Eye (tissue), 1 donor: ENCODE results near the gene ATXN2L.
"Not testable (repeated sequence)": the region's sequence is repeated elsewhere in the genome, so short reads cannot be mapped to it uniquely, and the experiment has no call there.

ENCODE experiments used
- DNase-seq: peaks from one replicate; pipeline ENCODE4 v3.0.0-alpha.2; 2015

ATXN2L gene

DNA sequence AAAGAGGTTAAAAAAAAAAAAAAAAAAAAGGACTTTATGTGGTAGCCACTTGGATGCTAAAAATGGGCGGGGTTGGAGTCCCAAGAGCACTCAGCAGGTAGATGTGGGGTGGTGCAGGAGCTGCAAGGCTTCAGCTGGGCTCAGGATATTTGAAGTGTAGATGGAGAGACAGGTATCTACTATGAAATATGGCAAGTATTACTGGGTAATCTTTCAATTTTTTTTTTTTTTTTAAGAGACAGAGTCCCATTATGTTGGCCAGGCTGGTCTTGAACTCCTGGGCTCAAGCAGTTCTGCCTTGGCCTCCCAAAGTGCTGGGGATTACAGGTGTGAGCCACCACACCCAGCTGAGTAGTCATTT is 15.7 kb downstream of the ATXN2L start:
- DNase-seq = no peak

DNA sequence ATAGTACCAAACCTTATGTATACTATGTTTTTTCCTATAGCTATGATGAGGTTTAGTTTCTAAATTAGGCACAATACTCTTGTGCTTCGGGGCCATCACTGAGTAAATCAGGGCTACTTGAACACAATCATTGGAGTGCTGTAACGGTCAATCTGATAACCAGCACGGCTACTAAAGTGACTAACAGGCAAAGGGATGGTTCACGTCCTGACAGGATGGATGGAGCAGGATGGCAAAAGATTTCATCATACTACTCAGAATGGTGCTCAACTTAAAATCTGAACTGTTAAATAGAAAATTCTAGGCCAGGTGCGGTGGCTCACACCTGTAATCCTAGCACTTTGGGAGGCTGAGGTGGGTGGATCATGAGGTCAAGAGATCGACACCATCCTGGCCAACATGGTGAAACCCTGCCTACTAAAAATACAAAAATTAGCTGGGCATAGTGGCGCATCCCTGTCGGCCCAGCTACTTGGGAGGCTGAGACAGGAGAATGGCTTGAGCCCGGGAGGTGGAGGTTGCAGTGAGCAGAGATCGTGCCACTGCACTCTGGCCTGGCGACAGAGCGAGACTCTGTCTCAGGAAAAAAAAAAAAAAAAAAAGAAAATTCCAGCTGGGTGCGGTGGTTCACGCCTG is 16.3 kb downstream of the ATXN2L start:
- no peak for DNase-seq

DNA sequence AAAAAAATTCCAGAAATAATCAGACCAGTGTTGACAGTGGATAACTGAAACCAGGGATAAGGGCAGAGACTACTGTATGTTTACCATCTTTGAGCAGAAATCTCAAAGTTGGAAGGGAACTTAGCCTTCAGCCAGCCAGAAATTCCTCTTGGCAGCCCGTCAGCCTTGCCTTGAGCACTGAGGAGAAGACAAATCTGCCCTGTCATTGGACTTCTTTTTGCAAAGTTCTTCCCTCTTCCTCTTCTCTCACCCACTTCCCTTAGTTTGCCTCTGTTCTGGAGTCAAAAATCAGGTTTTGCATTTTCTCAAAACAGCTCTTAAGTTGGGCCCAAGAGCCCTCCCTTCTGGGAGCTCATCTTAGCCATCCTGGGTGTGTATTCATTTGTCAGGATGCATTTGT is 17.1 kb downstream of the ATXN2L start:
- DNase-seq = no peak

DNA sequence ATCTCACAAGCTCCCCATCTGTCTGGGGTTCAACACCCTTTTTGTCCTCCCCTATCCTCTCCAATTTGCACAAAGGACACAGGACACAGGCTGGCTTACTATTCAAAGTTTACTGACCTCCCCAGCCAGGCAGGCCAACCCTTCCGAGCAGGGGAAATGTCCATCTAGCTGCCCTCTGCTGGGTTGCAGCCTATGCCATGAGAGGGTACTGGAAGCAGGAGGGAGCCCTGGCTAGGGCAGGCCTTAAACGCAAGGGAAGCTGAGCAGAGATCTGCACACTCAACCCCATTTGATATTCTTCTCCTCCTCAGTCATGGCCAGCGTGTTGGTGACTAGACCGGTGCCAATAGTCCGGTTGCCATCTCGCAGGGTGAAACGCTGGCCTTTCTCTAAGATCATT is 19.9 kb downstream of the ATXN2L start:
- DNase-seq = no peak

DNA sequence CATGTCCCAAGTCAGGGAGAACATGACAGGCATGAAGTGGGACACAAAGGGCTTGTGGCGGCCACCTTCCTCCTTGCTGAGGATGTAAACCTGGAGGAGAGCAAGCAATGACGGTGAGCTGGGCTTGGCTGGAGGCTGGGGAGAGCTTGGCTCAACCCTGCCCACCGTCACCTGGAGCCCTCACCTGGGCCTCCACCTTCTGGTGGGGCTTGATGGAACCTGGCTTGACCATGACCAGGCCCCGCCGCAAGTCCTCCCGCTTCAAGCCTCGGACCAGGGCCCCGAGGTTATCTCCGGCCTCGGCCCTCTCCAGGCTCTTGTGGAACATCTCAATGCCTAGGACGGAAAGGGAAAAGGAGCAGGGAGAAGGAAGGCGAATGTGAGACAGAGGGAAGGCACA is 21.0 kb downstream of the ATXN2L start:
- DNase-seq = no peak

DNA sequence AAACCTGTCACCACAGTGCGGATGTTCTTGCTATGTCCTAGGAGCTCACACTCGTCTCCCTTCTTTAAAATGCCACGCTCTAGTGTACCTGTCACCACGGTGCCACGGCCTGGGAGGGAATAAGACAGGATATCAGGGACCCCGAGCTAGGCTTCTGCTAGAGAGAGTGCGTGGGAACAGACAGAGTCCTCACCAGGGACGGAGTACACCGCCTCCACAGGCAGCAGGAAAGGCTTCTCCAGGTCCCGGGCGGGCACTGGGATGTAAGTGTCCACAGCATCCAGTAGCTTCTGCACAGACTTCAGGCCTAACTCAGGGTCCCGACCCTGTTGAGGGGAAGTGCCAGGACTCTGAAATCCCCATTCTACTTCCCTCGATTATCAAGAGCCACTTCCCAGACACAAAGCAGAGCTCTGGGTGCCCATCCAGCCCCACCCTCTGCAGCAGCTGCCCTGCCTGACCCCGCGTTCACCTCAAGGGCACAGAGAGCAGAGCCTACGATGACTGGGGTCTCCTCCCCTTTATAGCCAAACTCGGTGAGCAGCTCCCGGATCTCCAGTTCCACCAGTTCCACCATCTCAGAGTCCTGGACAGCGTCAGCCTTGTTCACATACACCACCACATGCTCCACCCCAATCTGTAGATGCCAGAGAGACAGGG is 21.6 kb downstream of the ATXN2L start:
- no peak for DNase-seq

DNA sequence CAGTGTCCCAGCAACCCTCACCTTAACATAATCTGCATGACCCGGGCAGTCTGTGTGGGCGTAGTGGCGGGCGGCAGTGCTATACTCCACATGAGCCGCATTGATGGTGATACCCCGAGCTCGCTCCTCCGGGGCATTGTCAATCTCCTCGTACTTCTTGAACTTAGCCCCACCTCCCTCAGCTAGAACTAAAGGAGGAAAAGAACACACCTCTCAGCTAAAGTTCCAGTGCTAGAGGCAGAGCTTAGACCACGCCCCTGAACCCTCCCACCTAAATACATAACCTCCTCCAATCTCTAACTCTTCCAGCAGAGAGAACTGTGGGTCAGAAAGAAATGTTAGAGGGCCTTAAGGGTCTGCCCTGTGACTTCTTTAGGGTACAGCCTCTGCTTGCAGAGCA is 22.5 kb downstream of the ATXN2L start:
- no peak for DNase-seq

DNA sequence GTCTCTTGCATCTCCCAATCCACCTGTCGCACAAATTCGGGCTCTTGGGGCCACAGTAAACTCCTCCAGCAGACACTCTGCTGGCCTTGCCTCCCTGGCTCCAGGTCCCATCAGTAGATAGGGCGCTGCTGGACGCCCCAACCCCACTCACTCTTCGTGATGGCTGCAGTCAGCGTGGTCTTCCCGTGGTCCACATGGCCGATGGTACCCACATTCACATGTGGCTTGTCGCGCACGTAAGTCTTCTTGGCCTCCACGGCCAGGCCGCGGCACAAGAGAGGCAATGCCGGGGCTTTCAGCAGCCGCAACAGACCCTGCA is 22.9 kb downstream of the ATXN2L start:
- DNase-seq = no peak

DNA sequence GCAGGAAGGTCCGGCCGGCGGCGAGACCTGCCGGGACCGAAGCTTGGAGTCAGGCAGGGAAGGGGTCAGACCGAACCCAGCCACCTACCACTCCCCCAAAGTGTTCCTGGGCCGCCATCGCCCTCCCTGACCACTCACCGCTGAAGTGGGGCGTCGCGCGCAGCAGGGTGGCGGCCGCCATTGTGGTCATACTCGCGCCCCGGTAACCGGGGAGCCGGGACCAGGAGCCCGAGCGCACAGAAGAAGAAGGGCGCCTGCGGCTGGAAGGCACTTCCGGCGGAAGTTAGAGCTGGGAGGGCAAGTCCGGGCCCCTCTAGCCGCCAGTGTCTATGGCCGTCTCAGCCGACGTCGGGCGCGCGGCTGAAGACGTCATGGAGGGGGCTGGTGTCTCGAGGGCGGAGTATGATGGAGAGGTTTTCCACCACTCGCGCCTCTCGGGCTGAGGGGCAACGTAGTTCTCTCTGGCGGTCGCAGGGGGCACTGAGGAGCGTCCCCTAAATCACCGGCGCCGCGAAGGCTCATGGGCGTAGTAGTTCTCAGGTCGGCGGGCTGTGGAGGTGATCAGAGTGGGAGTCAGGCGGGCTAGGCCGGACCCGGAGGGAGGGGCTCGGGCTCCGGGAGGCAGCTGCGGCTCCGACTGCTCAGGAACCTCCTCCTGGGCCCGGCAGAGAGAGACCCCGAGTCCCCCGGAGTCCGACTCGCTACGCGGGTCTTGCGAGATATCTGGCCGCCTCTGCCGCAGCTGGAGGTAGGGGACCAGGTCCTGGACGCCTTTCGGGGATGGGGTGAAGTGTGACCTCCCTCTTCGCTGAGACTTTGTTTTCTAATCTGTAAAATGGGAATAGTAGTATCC is 23.5 kb downstream of the ATXN2L start, which contains the start of gene TUFM:
TUFM (minus strand) TSS at position 269 of the 853 bp plus-strand sequence; CDS start at position 190, 79 bp downstream.
- DNase-seq = peak; percentile 99

DNA sequence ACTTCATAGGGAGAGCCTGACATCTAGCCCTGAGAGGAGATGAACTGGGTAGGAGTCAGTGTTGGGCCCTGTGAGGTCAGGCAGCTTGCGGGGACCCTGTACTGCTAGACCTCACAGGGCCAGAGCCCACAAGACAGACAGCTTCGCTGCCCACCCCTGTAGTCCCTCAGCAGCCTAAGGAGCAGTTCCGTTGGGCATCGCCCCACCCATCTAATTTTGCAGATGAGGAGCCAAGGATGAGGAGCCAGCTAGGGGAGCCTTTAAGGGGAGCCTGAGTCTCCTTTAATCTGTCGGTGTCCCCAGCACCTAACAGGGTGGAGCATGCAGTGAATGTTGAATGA is 24.1 kb downstream of the ATXN2L start:
- no peak for DNase-seq

DNA sequence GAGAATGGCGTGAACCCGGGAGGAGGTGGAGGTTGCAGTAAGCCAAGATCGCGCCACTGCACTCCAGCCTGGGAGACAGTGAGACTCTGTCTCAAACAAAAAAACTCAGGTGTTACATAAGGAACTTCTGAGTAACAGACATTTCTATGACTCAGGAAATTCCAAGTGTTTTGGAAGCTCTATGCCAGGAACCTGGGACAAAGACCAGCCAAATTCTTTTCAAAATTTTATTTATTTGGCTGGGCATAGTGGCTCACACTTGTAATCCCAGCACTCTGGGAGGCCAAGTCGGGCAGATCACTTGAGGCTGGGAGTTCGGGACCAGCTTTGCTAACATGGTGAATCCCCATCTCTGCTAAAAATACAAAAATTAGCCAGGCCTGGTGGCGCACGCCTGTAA is 35.6 kb downstream of the ATXN2L start:
- no peak for DNase-seq

DNA sequence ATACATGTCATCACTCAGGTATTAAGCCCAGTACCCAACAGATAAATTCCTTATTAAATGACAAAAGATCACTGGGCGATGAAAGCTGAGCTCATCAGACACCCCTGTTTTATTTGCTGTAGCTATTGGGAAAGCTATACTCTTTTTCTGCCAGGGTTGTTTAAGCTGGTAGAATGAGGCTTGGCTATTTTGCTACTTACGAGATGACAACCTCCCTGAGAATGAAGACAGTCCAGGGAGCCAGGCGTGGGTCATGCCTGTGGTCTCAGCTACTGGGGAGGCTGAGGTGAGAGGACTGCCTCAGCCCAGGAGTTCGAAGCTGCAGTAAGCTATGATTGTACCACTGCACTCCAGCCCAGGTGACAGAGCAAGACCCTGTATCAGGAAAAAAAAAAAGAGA is 36.5 kb downstream of the ATXN2L start:
- no peak for DNase-seq

DNA sequence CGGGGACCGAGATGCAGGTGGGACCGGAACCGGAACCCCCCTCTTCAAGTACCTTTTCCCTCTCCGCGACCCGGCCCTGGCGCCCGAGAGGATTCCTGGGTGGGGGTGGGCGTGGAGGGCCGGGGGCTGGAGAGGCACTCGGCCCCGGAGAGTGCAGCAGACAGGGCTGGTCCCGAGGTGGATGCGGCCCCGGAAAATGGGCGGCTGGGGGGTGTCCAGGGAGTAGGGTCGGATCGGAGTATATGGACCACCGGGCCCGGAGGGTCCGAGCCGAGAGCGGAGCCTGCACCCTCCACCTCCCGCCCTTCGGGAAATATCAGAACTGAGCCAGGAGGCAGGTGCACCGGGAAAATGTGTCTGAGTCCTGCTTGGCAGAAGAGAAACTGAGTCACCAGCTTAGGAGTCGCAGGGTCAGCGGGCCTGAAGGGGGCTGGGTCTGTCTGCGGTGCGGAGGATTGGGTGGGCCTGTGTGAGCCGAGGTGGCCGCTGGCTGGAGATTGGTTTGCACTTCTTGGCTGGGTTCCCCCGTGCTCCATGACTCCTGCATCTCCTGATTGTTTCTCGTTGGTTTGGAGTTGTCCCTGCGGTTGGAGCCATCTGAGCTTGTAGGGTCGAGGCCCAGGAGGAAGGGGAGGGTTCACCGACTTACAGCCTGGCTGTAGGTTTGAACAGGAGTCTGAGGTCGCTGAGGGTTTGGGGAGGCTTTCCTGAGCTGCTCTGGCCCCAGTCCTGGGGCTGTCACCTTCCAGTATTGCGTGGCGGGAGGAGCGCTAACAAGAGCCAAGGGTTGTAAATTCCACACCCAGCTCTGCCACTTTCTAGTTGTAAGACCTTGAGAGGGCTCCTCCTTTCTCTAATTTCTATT is 41.4 kb downstream of the ATXN2L start:
- no peak for DNase-seq

DNA sequence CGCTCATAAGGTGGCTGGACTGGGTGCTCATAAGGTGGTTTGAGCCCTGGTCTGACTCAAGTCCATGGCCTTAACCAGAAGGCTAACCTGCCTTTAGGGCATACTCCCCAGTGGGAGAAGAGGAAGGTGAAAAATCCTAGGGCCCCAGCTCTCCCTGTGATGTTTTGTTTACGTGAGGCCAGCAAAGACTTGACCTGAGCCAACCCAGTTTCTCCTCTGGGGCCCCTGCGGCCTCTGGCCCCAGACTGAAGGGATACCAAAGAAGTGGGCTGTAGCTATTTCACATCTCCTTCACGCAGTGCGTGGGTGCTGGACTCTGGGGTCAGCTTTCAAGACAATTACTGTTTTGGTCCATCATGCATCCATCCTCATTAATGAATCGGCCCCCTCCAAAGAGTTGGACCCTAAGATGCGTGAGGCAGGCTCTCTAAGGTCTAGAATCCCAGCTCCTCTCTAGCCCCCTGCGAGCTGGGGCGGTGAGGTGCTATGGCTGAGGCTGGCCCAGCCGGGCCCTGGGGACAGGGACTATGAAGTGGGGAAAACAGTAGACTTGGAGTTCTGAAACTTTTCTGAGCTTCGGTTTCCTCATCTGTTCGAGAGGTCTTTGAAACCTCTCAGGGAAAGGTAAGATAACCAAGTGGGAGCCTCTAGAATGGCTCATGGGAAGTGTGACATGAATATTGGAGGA is 42.3 kb downstream of the ATXN2L start:
- no peak for DNase-seq

DNA sequence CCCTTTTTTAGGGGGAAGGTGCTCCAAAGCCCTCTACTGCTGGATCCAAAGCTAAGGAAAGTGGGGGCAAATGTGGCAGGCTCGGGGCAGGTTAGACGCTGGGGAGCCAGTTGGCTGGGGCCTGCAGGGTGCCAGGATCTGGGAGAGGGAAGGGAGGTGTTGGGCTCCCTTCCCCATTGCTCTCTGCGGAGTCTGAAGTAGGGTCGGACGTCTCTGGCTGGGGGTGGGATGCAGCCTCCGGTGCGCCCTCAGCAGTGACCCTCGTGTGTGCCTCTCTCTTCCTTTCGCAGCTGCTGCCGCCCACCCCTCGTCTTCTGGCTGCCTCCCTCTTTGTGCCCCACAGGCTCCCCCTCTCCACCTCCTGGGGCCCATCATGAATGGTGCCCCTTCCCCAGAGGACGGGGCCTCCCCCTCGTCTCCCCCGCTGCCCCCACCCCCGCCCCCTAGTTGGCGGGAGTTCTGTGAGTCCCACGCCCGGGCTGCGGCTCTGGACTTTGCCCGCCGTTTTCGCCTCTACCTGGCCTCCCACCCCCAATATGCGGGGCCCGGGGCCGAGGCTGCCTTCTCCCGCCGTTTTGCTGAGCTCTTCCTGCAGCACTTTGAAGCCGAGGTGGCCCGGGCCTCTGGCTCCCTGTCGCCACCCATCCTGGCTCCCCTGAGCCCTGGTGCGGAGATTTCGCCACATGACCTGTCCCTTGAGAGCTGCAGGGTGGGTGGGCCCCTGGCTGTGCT is 43.1 kb downstream of the ATXN2L start:
- no peak for DNase-seq

DNA sequence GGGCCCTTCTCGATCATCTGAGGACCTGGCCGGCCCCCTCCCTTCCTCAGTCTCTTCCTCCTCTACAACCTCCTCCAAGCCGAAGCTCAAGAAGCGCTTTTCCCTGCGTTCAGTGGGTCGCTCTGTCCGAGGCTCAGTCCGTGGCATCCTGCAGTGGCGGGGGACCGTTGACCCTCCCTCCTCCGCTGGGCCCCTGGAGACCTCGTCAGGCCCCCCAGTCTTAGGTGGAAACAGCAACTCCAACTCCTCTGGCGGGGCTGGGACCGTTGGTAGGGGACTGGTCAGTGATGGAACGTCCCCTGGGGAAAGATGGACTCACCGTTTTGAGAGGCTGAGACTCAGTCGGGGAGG is 43.6 kb downstream of the ATXN2L start:
- DNase-seq = no peak

DNA sequence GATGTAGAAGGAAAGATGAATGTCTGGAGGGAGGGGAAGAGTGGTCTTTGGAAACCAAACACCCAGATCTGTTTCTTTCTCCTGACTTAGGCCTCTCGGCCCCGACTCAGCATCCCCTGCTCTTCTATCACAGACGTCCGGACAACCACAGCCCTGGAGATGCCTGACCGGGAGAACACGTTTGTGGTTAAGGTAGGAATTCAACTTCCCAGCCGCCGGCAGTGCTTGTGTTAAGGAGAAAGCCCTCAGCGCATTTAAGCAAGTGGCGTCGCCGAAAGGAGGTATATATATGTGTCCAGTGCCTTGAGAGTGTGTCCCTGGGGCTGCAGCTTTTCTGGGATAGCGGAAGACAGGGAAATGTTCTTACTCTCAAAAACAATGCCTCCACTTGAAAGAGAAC is 44.4 kb downstream of the ATXN2L start:
- DNase-seq = no peak

DNA sequence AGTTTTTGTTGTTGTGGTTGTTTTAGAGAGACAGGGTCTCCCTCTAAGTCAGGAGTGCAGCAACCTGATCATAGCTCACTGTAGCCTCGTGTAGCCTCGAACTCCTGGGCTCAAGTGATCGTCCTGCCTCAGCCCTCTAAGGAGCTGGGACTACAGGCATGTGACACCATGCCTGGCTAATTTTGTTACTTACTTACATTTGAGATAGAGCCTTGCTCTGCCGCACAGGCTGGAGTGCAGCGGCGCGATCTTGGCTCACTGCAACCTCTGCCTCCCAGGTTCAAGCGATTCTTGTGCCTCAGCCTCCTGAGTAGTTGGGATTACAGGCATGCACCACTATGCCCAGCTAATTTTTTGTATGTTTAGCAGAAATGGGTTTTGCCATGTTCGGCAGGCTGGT is 44.8 kb downstream of the ATXN2L start:
- not testable (repeated sequence) for DNase-seq

DNA sequence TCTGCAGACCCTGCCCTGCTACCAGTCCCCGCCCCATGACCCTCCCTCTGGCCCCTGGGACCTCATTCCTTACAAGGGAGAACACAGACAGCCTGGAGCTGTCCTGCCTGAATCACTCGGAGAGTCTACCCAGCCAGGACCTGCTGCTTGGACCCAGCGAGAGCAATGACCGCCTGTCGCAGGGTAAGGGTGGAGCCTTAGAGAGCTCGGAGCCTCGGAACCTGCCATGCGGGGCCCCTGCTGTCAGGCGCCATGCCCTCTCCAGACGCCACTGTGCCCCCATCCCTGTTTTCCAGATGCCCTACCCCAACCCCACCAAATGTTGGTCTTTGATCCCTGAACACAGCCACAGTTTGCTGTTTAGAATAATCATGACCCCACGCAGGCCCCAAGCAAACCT is 46.4 kb downstream of the ATXN2L start:
- no peak for DNase-seq

DNA sequence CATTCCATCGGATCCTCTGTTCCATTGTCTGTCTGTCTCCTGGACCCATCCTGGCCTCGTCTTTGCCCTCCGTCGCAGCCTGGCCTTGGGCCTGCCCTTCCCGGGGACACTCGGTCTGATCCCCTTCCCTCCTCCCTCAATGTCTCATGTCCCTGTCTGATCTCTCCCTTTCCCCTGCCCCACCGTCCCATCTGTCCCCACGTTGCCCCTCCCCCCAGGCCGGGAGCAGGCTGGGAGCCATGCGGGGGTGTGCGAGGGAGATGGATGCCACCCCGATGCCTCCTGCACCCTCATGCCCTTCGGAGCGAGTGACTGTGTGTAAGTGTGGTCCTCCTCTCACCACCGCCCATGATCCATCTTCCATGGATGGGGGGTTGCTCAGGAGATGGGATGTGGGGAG is 50.2 kb downstream of the ATXN2L start:
- no peak for DNase-seq

DNA sequence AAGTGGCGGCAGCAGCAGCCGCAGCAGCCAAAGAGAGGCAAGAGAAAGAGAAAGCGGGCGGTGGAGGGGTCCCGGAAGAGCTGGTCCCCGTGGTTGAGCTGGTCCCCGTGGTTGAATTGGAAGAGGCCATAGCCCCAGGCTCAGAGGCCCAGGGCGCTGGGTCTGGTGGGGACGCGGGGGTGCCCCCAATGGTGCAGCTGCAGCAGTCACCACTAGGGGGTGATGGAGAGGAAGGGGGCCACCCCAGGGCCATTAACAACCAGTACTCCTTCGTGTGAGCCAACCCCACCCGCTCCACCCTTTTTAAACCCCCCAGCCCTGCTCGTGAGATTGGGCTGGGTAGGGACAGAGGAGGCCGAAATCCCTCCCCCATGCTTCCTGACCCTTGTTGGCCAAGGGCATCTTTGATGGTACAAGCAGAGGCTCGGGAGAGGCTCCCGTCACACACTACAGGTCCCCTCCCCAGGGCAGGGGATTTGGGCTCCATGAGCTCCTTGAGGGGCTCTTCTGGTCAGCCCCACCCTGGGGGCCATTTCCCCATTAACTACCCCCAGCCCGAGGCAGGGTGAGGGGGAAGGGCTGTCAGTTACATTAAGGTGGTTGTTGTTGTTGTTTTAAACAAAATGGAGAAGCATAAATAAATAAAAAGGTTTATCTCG is 50.9 kb downstream of the ATXN2L start:
- no peak for DNase-seq

DNA sequence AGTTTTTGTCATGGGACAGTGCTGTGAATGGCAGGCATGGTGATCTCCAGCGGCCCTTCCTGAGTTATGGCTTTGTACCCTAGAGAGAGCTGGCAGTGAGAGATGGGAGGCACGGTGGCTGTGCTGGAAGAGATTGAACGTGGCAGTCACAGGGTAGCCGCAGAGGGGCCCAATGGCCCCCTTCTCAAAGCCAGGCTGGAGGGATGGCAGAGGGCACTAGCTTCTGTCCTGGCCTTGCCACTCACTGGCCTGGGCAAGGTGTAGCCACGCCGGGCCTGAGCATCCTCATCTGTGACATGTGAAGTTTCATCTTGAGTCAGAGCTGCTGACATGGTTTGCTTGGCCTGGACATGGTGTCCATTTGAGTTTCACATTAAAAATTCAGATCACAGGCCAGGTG is 51.6 kb downstream of the ATXN2L start:
- no peak for DNase-seq
